ENCODE results near the gene TM4SF4. TPM values are rescaled to one million over a fixed set of nuclear protein-coding genes. Genes with fewer than 3 reads are reported as not detected.

Gene TM4SF4
- total RNA-seq, 1 donor from 2014 or later = not detected

- DNase-seq = no peak
- no peaks in the 10 kb centered on the region for H3K36me3 ChIP-seq
- no peaks in the 10 kb centered on the region for H3K9me3 ChIP-seq (replicated peaks)
- no peak for TF ChIP-seq CTCF (IDR thresholded peaks at IDR 0.05; ENCODE audit: borderline replicate concordance)
- no peaks in the 10 kb centered on the region for H3K4me1 ChIP-seq
- H3K4me3 ChIP-seq = no peak overlapping the region
- intact Hi-C loops (cut with micrococcal nuclease) = no loop called here
- H3K27ac ChIP-seq (replicated peaks) = no peak overlapping the region
- peaks cover 7% of the 10 kb centered on the region for H3K27me3 ChIP-seq (ENCODE audit: low read depth)
Measured at GRCh38 chr3:149497966-149498670, 23.6 kb downstream of the TM4SF4 start.

- DNase-seq = no peak
- Histone ChIP-seq H3K27me3 (ENCODE audit: low read depth) (no peaks in the 10 kb centered on the region), H3K27ac (replicated peaks) (no peak overlapping the region), H3K4me1 (no peaks in the 10 kb centered on the region), H3K4me3 (no peak overlapping the region), H3K36me3 (no peaks in the 10 kb centered on the region), H3K9me3 (replicated peaks) (no peaks in the 10 kb centered on the region)
- intact Hi-C loops (cut with micrococcal nuclease) = no loop called here
- no peak for TF ChIP-seq CTCF (IDR thresholded peaks at IDR 0.05; ENCODE audit: borderline replicate concordance)
Measured at GRCh38 chr3:149501524-149501923, 27.0 kb downstream of the TM4SF4 start.

- TF ChIP-seq CTCF (IDR thresholded peaks at IDR 0.05; ENCODE audit: borderline replicate concordance) = no peak
- Histone ChIP-seq H3K27me3 (ENCODE audit: low read depth) (no peaks in the 10 kb centered on the region), H3K27ac (replicated peaks) (no peak overlapping the region), H3K4me1 (peaks cover 4% of the 10 kb centered on the region), H3K36me3 (no peaks in the 10 kb centered on the region), H3K4me3 (no peak overlapping the region), H3K9me3 (replicated peaks) (no peaks in the 10 kb centered on the region)
- DNase-seq = no peak
- intact Hi-C loops (cut with micrococcal nuclease) = no loop called here
Measured at GRCh38 chr3:149502438-149502837, 27.9 kb downstream of the TM4SF4 start.

GRCh38 chr3:149506540-149506939, 32.0 kb downstream of the TM4SF4 start:
- Histone ChIP-seq H3K4me1 (peaks cover 14% of the 10 kb centered on the region), H3K9me3 (replicated peaks) (no peaks in the 10 kb centered on the region), H3K27ac (replicated peaks) (no peak overlapping the region), H3K36me3 (no peaks in the 10 kb centered on the region), H3K4me3 (no peak overlapping the region), H3K27me3 (ENCODE audit: low read depth) (no peaks in the 10 kb centered on the region)
- no peak for TF ChIP-seq CTCF (IDR thresholded peaks at IDR 0.05; ENCODE audit: borderline replicate concordance)
- DNase-seq = no peak
- intact Hi-C loops (cut with micrococcal nuclease) = no loop called here

GRCh38 chr3:149506965-149507364, 32.5 kb downstream of the TM4SF4 start:
- no peaks in the 10 kb centered on the region for H3K9me3 ChIP-seq (replicated peaks)
- TF ChIP-seq CTCF (IDR thresholded peaks at IDR 0.05; ENCODE audit: borderline replicate concordance) = no peak
- DNase-seq = no peak
- no peak overlapping the region for H3K4me3 ChIP-seq
- intact Hi-C loops (cut with micrococcal nuclease) = no loop called here
- no peaks in the 10 kb centered on the region for H3K27me3 ChIP-seq (ENCODE audit: low read depth)
- no peak overlapping the region for H3K27ac ChIP-seq (replicated peaks)
- H3K36me3 ChIP-seq = no peaks in the 10 kb centered on the region
- H3K4me1 ChIP-seq = peaks cover 14% of the 10 kb centered on the region

Data from left ventricle myocardium inferior (tissue), 1 donor.